Activated CD8-positive, alpha-beta T cell treated with anti-CD3 and anti-CD28 coated beads, Interleukin-2, amount 10 ng/mL, durations not matched to agents 7 days and 5 days (primary cell): ENCODE results near the gene THRA. TPM values are rescaled to one million over a fixed set of nuclear protein-coding genes. Genes with fewer than 3 reads are reported as not detected.
A peak's percentile ranks its signal among the peaks of the same experiment; 100 is the strongest.

Experiments
- ATAC-seq: fragments of 150-1000 bp; cut with Tn5 transposase; one replicate; pipeline ENCODE4 v1.10.0; 2021; ENCODE audit warnings: moderate library complexity
- CTCF ChIA-PET: fragments of 350-600 bp; sonication (Branson Sonifier 250); formaldehyde crosslinking; loops from one replicate; lab custom pipeline; 2021; ENCODE audit warnings: antibody characterized with exemption; lab: Charles Lee
- POLR2A ChIA-PET: fragments of 350-600 bp; sonication (Branson Sonifier 250); formaldehyde crosslinking; loops from one replicate; lab custom pipeline; 2021; ENCODE audit warnings: antibody characterized with exemption; lab: Charles Lee
- DNase-seq: peaks from one replicate; pipeline ENCODE4 v3.0.0-alpha.2; 2020
- H3K27ac Mint-ChIP-seq: one replicate; pipeline ENCODE4 v1.8.0; 2021; ENCODE audit warnings: mild to moderate bottlenecking, mixed read lengths
- H3K27me3 Mint-ChIP-seq: one replicate; pipeline ENCODE4 v1.8.0; 2021; ENCODE audit warnings: low read depth, mixed read lengths
- H3K36me3 Mint-ChIP-seq: one replicate; pipeline ENCODE4 v1.8.0; 2021; ENCODE audit warnings: low read depth, mixed read lengths
- H3K4me1 Mint-ChIP-seq: one replicate; pipeline ENCODE4 v1.8.0; 2021; ENCODE audit warnings: low read depth, mixed read lengths
- H3K4me3 Mint-ChIP-seq: one replicate; pipeline ENCODE4 v1.8.0; 2021; ENCODE audit warnings: mild to moderate bottlenecking, mixed read lengths
- H3K9me3 Mint-ChIP-seq: one replicate; pipeline ENCODE4 v1.8.0; 2022; ENCODE audit warnings: mixed read lengths; ENCODE audit not compliant: insufficient read depth
- total RNA-seq, 2 experiments: library from RNA; stranded (reverse); gene quantifications; one replicate each; pipeline ENCODE4 v1.2.3, GENCODE V29; 2021

THRA gene
- total RNA-seq, 2 experiments from 2014 or later: 8.7 to 9.7 TPM

DNA sequence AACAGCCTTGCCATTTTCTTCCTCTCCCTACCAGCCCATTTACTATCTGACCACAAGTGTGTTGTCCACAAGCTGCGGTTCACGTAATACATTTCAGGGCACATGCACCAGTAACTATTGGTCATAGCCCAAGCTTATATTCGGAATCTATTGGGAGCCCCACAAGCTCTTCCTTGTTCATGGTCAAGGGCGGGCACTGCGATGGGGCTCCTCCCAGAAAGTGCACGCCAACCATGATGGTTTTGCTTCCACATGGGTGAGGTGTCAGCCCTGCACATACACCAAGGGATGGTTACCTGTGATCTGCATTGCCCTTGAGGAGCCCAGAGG lies 12.1 kb downstream of the THRA start:
- ChIA-PET CTCF (interaction anchor here (0.7 to 5.5 kb wide), 23 partner anchors 9 to 212 kb away, joined by 3 to 90 read pairs (median 8); partner anchors contain the start of genes CSF3, MED24, NR1D1 and THRA), POLR2A (no interaction called here)
- Mint-ChIP-seq H3K27me3 (no peaks in the 10 kb centered on the region), H3K4me3 (no peak overlapping the region), H3K36me3 (no peaks in the 10 kb centered on the region), H3K27ac (no peak overlapping the region), H3K4me1 (peaks cover 24% of the 10 kb centered on the region), H3K9me3 (no peaks in the 10 kb centered on the region)
- ATAC-seq: no peak
- no peak for DNase-seq

GRCh38 chr17:40075201-40075941 lies 12.6 kb downstream of the THRA start:
- peaks cover 19% of the 10 kb centered on the region for H3K4me1 Mint-ChIP-seq
- CTCF ChIA-PET: interaction anchor here (0.6 to 5.5 kb wide), 42 partner anchors 9 to 1971 kb away, joined by 3 to 90 read pairs (median 5); partner anchors contain the start of genes CSF3, MED24, NR1D1 and THRA

DNA sequence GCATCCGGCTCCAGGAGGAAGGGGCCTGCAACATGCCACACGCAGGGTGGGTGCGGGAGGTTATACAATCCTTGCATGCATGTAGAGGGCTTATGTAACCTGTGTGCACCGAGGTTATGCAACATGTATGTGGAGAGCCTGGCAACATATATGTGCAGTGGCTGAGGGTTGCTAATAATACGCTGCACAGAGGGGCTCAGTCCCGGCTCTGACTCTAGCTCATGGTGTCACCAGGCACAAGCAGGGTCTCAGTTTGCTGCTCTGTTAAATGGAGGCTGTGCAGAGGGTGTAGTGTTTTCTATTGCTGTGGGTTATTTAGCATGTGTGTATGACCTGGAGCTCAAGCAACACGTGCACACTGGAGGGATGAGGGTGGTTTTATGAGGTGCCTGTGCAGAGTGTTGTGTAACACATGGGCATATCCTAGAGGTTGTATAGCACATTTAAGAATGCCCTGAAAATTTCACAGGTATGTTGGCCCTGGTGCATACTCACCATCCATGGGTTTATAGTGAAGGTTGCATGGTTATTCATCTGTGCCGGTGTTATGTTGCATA lies 13.3 kb downstream of the THRA start:
- Mint-ChIP-seq H3K27ac (peak overlapping the region; percentile 71), H3K9me3 (no peaks in the 10 kb centered on the region), H3K4me1 (peaks cover 12% of the 10 kb centered on the region), H3K36me3 (no peaks in the 10 kb centered on the region), H3K4me3 (no peak overlapping the region), H3K27me3 (no peaks in the 10 kb centered on the region)
- ChIA-PET CTCF (interaction anchor here (0.6 to 5.5 kb wide), 39 partner anchors 9 to 1971 kb away, joined by 3 to 90 read pairs (median 6); partner anchors contain the start of genes CSF3, MED24, NR1D1 and THRA), POLR2A (interaction anchor here (0.8 to 2.0 kb wide), 3 partner anchors 11 to 19 kb away, joined by 4 to 5 read pairs (median 5); no protein-coding TSS in a partner anchor)
- ATAC-seq (no peak), DNase-seq (no peak)

More at GRCh38 chr17:40075201-40075941, 12.6 kb downstream of the THRA start:
- H3K36me3 Mint-ChIP-seq: no peaks in the 10 kb centered on the region
- DNase-seq (peak; percentile 75), ATAC-seq (peak; percentile 83)
- H3K27me3 Mint-ChIP-seq: no peaks in the 10 kb centered on the region
- peak overlapping the region; percentile 71 for H3K27ac Mint-ChIP-seq
- no peaks in the 10 kb centered on the region for H3K9me3 Mint-ChIP-seq
- no peak overlapping the region for H3K4me3 Mint-ChIP-seq
- POLR2A ChIA-PET: interaction anchor here (0.6 to 2.0 kb wide), 4 partner anchors 10 to 291 kb away, joined by 3 to 5 read pairs (median 4); no protein-coding TSS in a partner anchor

DNA sequence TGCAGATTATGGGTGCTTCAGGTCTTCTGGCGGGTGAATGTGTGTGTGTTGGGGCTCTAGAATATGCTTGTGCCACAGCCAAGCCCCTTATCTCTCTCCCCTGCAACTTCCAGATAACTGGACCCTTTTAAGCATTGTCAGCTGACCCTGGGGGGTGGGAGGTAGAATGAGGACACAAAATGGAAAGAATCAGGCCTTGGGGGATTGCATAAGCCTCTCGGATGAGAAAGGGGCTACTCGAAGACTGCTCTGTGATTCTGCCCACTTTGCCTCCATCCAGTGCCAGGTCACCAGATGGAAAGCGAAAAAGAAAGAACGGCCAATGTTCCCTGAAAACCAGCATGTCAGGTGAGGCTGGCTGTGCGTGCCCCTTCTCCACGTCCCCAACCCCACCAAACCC lies 13.8 kb downstream of the THRA start:
- H3K36me3 Mint-ChIP-seq: no peaks in the 10 kb centered on the region
- no peak overlapping the region for H3K27ac Mint-ChIP-seq
- CTCF ChIA-PET: interaction anchor here (0.9 to 5.5 kb wide), 20 partner anchors 8 to 443 kb away, joined by 3 to 90 read pairs (median 10); partner anchors contain the start of genes CSF3 and THRA
- DNase-seq (no peak), ATAC-seq (no peak)
- H3K27me3 Mint-ChIP-seq: no peaks in the 10 kb centered on the region
- peaks cover 12% of the 10 kb centered on the region for H3K4me1 Mint-ChIP-seq
- H3K9me3 Mint-ChIP-seq: no peaks in the 10 kb centered on the region
- POLR2A ChIA-PET: interaction anchor here (0.9 to 2.0 kb wide), 2 partner anchors 11 to 14 kb away, joined by 4 to 5 read pairs; no protein-coding TSS in a partner anchor
- H3K4me3 Mint-ChIP-seq: no peak overlapping the region

DNA sequence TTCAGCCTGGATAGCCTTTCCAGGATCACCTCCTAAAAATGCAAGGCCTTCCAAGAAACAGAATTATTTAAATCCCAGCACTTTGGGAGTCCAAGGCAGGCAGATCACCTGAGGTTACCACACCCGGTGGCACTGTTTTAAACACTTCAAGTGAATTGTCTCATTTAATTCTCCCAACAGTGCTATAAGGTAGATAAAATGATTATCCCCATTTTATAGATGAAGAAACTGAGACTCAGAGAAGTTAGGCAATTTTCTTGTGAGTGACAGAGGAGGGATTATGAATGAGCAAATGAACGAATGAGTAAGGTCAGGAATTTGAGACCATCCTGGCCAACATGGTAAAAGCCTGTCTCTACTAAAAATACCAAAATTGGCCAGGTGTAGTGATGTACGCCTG lies 16.8 kb downstream of the THRA start:
- ATAC-seq (no peak), DNase-seq (no peak)
- H3K4me3 Mint-ChIP-seq: no peak overlapping the region
- H3K36me3 Mint-ChIP-seq: no peaks in the 10 kb centered on the region
- H3K9me3 Mint-ChIP-seq: no peaks in the 10 kb centered on the region
- ChIA-PET POLR2A (interaction anchor here (1.2 kb wide), 1 partner anchor 25 kb away, joined by 4 read pairs; the partner anchor contains the start of gene MED24), CTCF (no interaction called here)
- H3K27ac Mint-ChIP-seq: no peak overlapping the region
- peaks cover 12% of the 10 kb centered on the region for H3K4me1 Mint-ChIP-seq
- no peaks in the 10 kb centered on the region for H3K27me3 Mint-ChIP-seq

GRCh38 chr17:40084477-40084876 lies 21.7 kb downstream of the THRA start:
- DNase-seq (no peak), ATAC-seq (no peak)
- Mint-ChIP-seq H3K36me3 (no peaks in the 10 kb centered on the region), H3K9me3 (no peaks in the 10 kb centered on the region), H3K4me1 (no peaks in the 10 kb centered on the region), H3K4me3 (no peak overlapping the region), H3K27ac (no peak overlapping the region), H3K27me3 (no peaks in the 10 kb centered on the region)
- ChIA-PET POLR2A (no interaction called here), CTCF (interaction anchor here (0.6 to 4.2 kb wide), 5 partner anchors 10 to 44 kb away, joined by 3 to 75 read pairs (median 5); no protein-coding TSS in a partner anchor)

GRCh38 chr17:40086150-40087044 lies 23.6 kb downstream of the THRA start:
- ATAC-seq (peak; percentile 48), DNase-seq (peak; percentile 60)
- ChIA-PET POLR2A (interaction anchor here (1.3 kb wide), 1 partner anchor 17 kb away, joined by 5 read pairs; no protein-coding TSS in a partner anchor), CTCF (interaction anchor here (0.6 to 4.2 kb wide), 29 partner anchors 8 to 158 kb away, joined by 3 to 75 read pairs (median 5); partner anchors contain the start of genes CSF3, MED24 and THRA)
- H3K4me3 Mint-ChIP-seq: no peak overlapping the region
- no peak overlapping the region for H3K27ac Mint-ChIP-seq
- H3K4me1 Mint-ChIP-seq: no peaks in the 10 kb centered on the region
- no peaks in the 10 kb centered on the region for H3K36me3 Mint-ChIP-seq
- no peaks in the 10 kb centered on the region for H3K9me3 Mint-ChIP-seq
- no peaks in the 10 kb centered on the region for H3K27me3 Mint-ChIP-seq

GRCh38 chr17:40087049-40087794 lies 24.5 kb downstream of the THRA start:
- Mint-ChIP-seq H3K4me3 (no peak overlapping the region), H3K36me3 (no peaks in the 10 kb centered on the region), H3K9me3 (no peaks in the 10 kb centered on the region), H3K27ac (peak overlapping the region; percentile 21), H3K27me3 (no peaks in the 10 kb centered on the region), H3K4me1 (no peaks in the 10 kb centered on the region)
- no peak for ATAC-seq
- POLR2A ChIA-PET: no interaction called here
- no peak for DNase-seq
- CTCF ChIA-PET: interaction anchor here (0.6 to 4.2 kb wide), 19 partner anchors 9 to 98 kb away, joined by 3 to 75 read pairs (median 7); partner anchors contain the start of genes CSF3, MED24 and THRA

GRCh38 chr17:40087903-40088718 lies 25.3 kb downstream of the THRA start:
- DNase-seq (no peak), ATAC-seq (no peak)
- ChIA-PET CTCF (interaction anchor here (1.7 kb wide), 1 partner anchor 12 kb away, joined by 7 read pairs; no protein-coding TSS in a partner anchor), POLR2A (no interaction called here)
- Mint-ChIP-seq H3K9me3 (no peaks in the 10 kb centered on the region), H3K27me3 (no peaks in the 10 kb centered on the region), H3K4me3 (no peak overlapping the region), H3K36me3 (no peaks in the 10 kb centered on the region), H3K4me1 (no peaks in the 10 kb centered on the region), H3K27ac (no peak overlapping the region)
